Mesodermal cell (in vitro differentiated cells): Measurements from ENCODE around the gene ZSWIM6.

Source experiments
- H3K27ac ChIP-seq: 2 replicates; pipeline ENCODE4 v1.7.0; 2013; ENCODE audit warnings: mild to moderate bottlenecking, low read depth, low read length, moderate library complexity; ENCODE audit not compliant: severe bottlenecking
- H3K36me3 ChIP-seq: 2 replicates; pipeline ENCODE4 v1.7.1; 2013; ENCODE audit warnings: mild to moderate bottlenecking, low read length, moderate library complexity; ENCODE audit not compliant: control insufficient read depth, insufficient read depth
- H3K4me1 ChIP-seq: one replicate; pipeline ENCODE4 v1.7.1; 2013; ENCODE audit warnings: mild to moderate bottlenecking, low read length; ENCODE audit not compliant: insufficient read depth, control insufficient read depth, poor library complexity, severe bottlenecking
- H3K4me3 ChIP-seq: 2 replicates; pipeline ENCODE4 v1.7.0; 2013; ENCODE audit warnings: low read length, control low read depth, mild to moderate bottlenecking; ENCODE audit not compliant: insufficient read depth, poor library complexity, severe bottlenecking; ENCODE audit errors: extremely low read depth
- H3K9me3 ChIP-seq: 2 replicates; pipeline ENCODE4 v1.7.1; 2013; ENCODE audit warnings: mild to moderate bottlenecking, low read length, moderate library complexity; ENCODE audit not compliant: control insufficient read depth
- WGBS, 2 experiments: methylation state at CpG; one replicate each; pipeline ENCODE4 v1.1.5; 2013; ENCODE audit warnings: missing lambda C conversion rate in 2 of 2; ENCODE audit not compliant: insufficient coverage in 2 of 2; 5-methylcytosine and 5-hydroxymethylcytosine counted together

Gene ZSWIM6

GRCh38 chr5:61366497-61367240, 34.6 kb downstream of the ZSWIM6 start:
- H3K27ac ChIP-seq, result no peak overlapping the region
- no peaks in the 10 kb centered on the region for H3K9me3 ChIP-seq
- peaks cover 11% of the 10 kb centered on the region for H3K36me3 ChIP-seq
- no peak overlapping the region for H3K4me3 ChIP-seq
- 91 to 97% methylated on average over 3 to 4 of the region's 7 CpGs for WGBS, 2 experiments
- H3K4me1 ChIP-seq, result no peaks in the 10 kb centered on the region

GRCh38 chr5:61370506-61370905, 38.4 kb downstream of the ZSWIM6 start:
- Histone ChIP-seq H3K4me3 (no peak overlapping the region), H3K9me3 (no peaks in the 10 kb centered on the region), H3K4me1 (no peaks in the 10 kb centered on the region), H3K36me3 (peaks cover 10% of the 10 kb centered on the region), H3K27ac (no peak overlapping the region)
- WGBS, 2 experiments, result no CpG with 5 or more reads among the region's 2 CpGs

GRCh38 chr5:61371474-61371873, 39.4 kb downstream of the ZSWIM6 start:
- no peak overlapping the region for H3K4me3 ChIP-seq
- 68 to 82% methylated on average over 5 of the region's 5 CpGs for WGBS, 2 experiments

GRCh38 chr5:61379677-61380076, 47.6 kb downstream of the ZSWIM6 start:
- Histone ChIP-seq H3K4me1 (no peaks in the 10 kb centered on the region), H3K27ac (no peak overlapping the region), H3K4me3 (no peak overlapping the region), H3K36me3 (peaks cover 7% of the 10 kb centered on the region), H3K9me3 (no peaks in the 10 kb centered on the region)
- WGBS, 2 experiments, result no CpG with 5 or more reads among the region's 2 CpGs

More at GRCh38 chr5:61371474-61371873, 39.4 kb downstream of the ZSWIM6 start:
- Histone ChIP-seq H3K27ac (no peak overlapping the region), H3K4me1 (no peaks in the 10 kb centered on the region), H3K9me3 (no peaks in the 10 kb centered on the region), H3K36me3 (peaks cover 10% of the 10 kb centered on the region)

GRCh38 chr5:61381968-61382367, 49.9 kb downstream of the ZSWIM6 start:
- no peaks in the 10 kb centered on the region for H3K9me3 ChIP-seq
- no peaks in the 10 kb centered on the region for H3K4me1 ChIP-seq
- no peak overlapping the region for H3K27ac ChIP-seq
- 80 to 100% methylated on average over 1 to 2 of the region's 2 CpGs for WGBS, 2 experiments
- peaks cover 7% of the 10 kb centered on the region for H3K36me3 ChIP-seq
- no peak overlapping the region for H3K4me3 ChIP-seq

GRCh38 chr5:61385627-61386026, 53.6 kb downstream of the ZSWIM6 start:
- no peaks in the 10 kb centered on the region for H3K4me1 ChIP-seq
- no peaks in the 10 kb centered on the region for H3K36me3 ChIP-seq
- no peak overlapping the region for H3K4me3 ChIP-seq
- H3K27ac ChIP-seq, result no peak overlapping the region
- 90 to 94% methylated on average over 3 of the region's 3 CpGs for WGBS, 2 experiments
- H3K9me3 ChIP-seq, result no peaks in the 10 kb centered on the region

GRCh38 chr5:61386045-61386800, 54.2 kb downstream of the ZSWIM6 start:
- Histone ChIP-seq H3K9me3 (no peaks in the 10 kb centered on the region), H3K4me3 (no peak overlapping the region), H3K36me3 (no peaks in the 10 kb centered on the region), H3K4me1 (no peaks in the 10 kb centered on the region), H3K27ac (no peak overlapping the region)
- WGBS, 2 experiments, result 89 to 100% methylated on average over 1 of the region's 2 CpGs

GRCh38 chr5:61389609-61390008, 57.6 kb downstream of the ZSWIM6 start:
- no peaks in the 10 kb centered on the region for H3K9me3 ChIP-seq
- no peak overlapping the region for H3K4me3 ChIP-seq
- no peaks in the 10 kb centered on the region for H3K4me1 ChIP-seq
- WGBS, 2 experiments, result 83 to 100% methylated on average over 1 to 2 of the region's 3 CpGs
- H3K27ac ChIP-seq, result no peak overlapping the region
- no peaks in the 10 kb centered on the region for H3K36me3 ChIP-seq

GRCh38 chr5:61394078-61394704, 62.1 kb downstream of the ZSWIM6 start:
- no peak overlapping the region for H3K27ac ChIP-seq
- 83 to 100% methylated on average over 1 of the region's 1 CpG for WGBS, 2 experiments
- no peaks in the 10 kb centered on the region for H3K36me3 ChIP-seq
- H3K4me1 ChIP-seq, result no peaks in the 10 kb centered on the region
- no peak overlapping the region for H3K4me3 ChIP-seq
- H3K9me3 ChIP-seq, result no peaks in the 10 kb centered on the region

GRCh38 chr5:61394793-61395192, 62.7 kb downstream of the ZSWIM6 start:
- Histone ChIP-seq H3K4me3 (no peak overlapping the region), H3K27ac (no peak overlapping the region), H3K36me3 (no peaks in the 10 kb centered on the region), H3K4me1 (no peaks in the 10 kb centered on the region), H3K9me3 (no peaks in the 10 kb centered on the region)
- whole genome bisulfite sequencing, 2 experiments, result 93 to 100% methylated on average over 2 of the region's 2 CpGs
